DND-41 (cell line): ENCODE results near the gene DEPDC4.
"Not testable (repeated sequence)": the region's sequence is repeated elsewhere in the genome, so short reads cannot be mapped to it uniquely, and the experiment has no call there.

ENCODE experiments used
- ATAC-seq: fragments of 200-7000 bp; cut with Tn5 transposase; 3 replicates; pipeline ENCODE4 v1.9.1; 2021; ENCODE audit warnings: low read depth; ENCODE audit not compliant: insufficient read depth
- DNase-seq: peaks from one replicate; pipeline ENCODE4 v3.0.0-alpha.2; 2020
- H2AFZ ChIP-seq: 2 replicates; pipeline ENCODE4 v1.6.0; 2012; ENCODE audit warnings: low read depth, low read length
- H3K27ac ChIP-seq: 2 replicates; pipeline ENCODE4 v1.5.1; 2012; ENCODE audit warnings: low read length, inconsistent platforms
- H3K27me3 ChIP-seq: fragments of 200-600 bp; sonication (generic); 2 replicates; pipeline ENCODE4 v1.6.0; 2012; ENCODE audit warnings: low read length, mild to moderate bottlenecking, inconsistent platforms; ENCODE audit not compliant: insufficient read depth, poor library complexity
- H3K36me3 ChIP-seq: 2 replicates; pipeline ENCODE4 v1.5.1; 2012; ENCODE audit warnings: low read length, inconsistent platforms; ENCODE audit not compliant: insufficient read depth
- H3K4me1 ChIP-seq: 2 replicates; pipeline ENCODE4 v1.5.1; 2012; ENCODE audit warnings: mild to moderate bottlenecking, low read length; ENCODE audit not compliant: insufficient read depth
- H3K4me2 ChIP-seq: 2 replicates; pipeline ENCODE4 v1.6.0; 2012; ENCODE audit warnings: mild to moderate bottlenecking, moderate library complexity, low read length, inconsistent platforms; ENCODE audit not compliant: insufficient read depth
- H3K4me3 ChIP-seq, 2 experiments: fragments of 200-600 bp in 1 of 2; shearing (Covaris generic) in 1 of 2; 2 replicates each; pipeline ENCODE4 v1.5.1; 2012 to 2016; ENCODE audit warnings: inconsistent platforms in 2 of 2, low read length in 2 of 2, mild to moderate bottlenecking in 2 of 2, low read depth in 1 of 2, moderate library complexity in 1 of 2
- H3K79me2 ChIP-seq: 2 replicates; pipeline ENCODE4 v1.6.0; 2012; ENCODE audit warnings: low read length, inconsistent platforms; ENCODE audit not compliant: insufficient read depth
- H3K9ac ChIP-seq: 2 replicates; pipeline ENCODE4 v1.6.0; 2012; ENCODE audit warnings: low read depth, mild to moderate bottlenecking, inconsistent platforms, low read length, moderate library complexity
- H3K9me3 ChIP-seq: 2 replicates; pipeline ENCODE4 v1.5.1; 2012; ENCODE audit warnings: low read length, moderate library complexity, mild to moderate bottlenecking, inconsistent platforms; ENCODE audit not compliant: insufficient read depth, severe bottlenecking
- H4K20me1 ChIP-seq: 2 replicates; pipeline ENCODE4 v1.6.0; 2012; ENCODE audit warnings: low read length; ENCODE audit not compliant: insufficient read depth
- CTCF ChIP-seq: IDR thresholded peaks from 2 replicates; pipeline ENCODE4 v1.5.1; 2012; ENCODE audit warnings: borderline replicate concordance, low read length, moderate library complexity, mild to moderate bottlenecking; ENCODE audit not compliant: poor library complexity, severe bottlenecking; ENCODE audit errors: extremely low read depth
- EZH2 ChIP-seq: IDR thresholded peaks from 3 replicates; pipeline ENCODE4 v1.6.1; 2012; ENCODE audit warnings: borderline replicate concordance, low read depth, mild to moderate bottlenecking, moderate library complexity, low read length, inconsistent platforms; ENCODE audit not compliant: severe bottlenecking

The DEPDC4 gene

GRCh38 chr12:100293017-100293416 lies 26.1 kb upstream of the DEPDC4 start:
- Histone ChIP-seq H3K79me2 (no peaks in the 10 kb centered on the region), H3K4me2 (no peak overlapping the region), H4K20me1 (no peaks in the 10 kb centered on the region), H3K4me1 (no peaks in the 10 kb centered on the region), H3K27me3 (no peaks in the 10 kb centered on the region), H2AFZ (no peak overlapping the region), H3K9ac (no peak overlapping the region), H3K36me3 (peaks cover 29% of the 10 kb centered on the region; the same call in 1 of the 2 replicates), H3K9me3 (no peaks in the 10 kb centered on the region), H3K4me3 (no peak overlapping the region), H3K27ac (no peak overlapping the region)
- ATAC-seq (no peak), DNase-seq (no peak)
- TF ChIP-seq CTCF: no peak
- TF ChIP-seq EZH2: no peak

- TF ChIP-seq CTCF: no peak
- TF ChIP-seq EZH2: no peak
- no peaks in the 10 kb centered on the region for H3K79me2 ChIP-seq
- no peaks in the 10 kb centered on the region for H3K9me3 ChIP-seq
- ATAC-seq: no peak
- peaks cover 26% of the 10 kb centered on the region; the same call in 1 of the 2 replicates for H3K36me3 ChIP-seq
- H3K27ac ChIP-seq: no peak overlapping the region
- no peaks in the 10 kb centered on the region for H3K4me1 ChIP-seq
- H3K9ac ChIP-seq: no peak overlapping the region
- no peak overlapping the region for H3K4me3 ChIP-seq
- no peak overlapping the region for H2AFZ ChIP-seq
- no peaks in the 10 kb centered on the region for H4K20me1 ChIP-seq
- no peaks in the 10 kb centered on the region for H3K27me3 ChIP-seq
- no peak overlapping the region for H3K4me2 ChIP-seq
- DNase-seq: no peak
Measured at GRCh38 chr12:100290016-100290415, 23.1 kb upstream of the DEPDC4 start.

- Histone ChIP-seq H3K9ac (no peak overlapping the region), H3K4me2 (no peak overlapping the region), H2AFZ (no peak overlapping the region), H4K20me1 (no peaks in the 10 kb centered on the region), H3K79me2 (no peaks in the 10 kb centered on the region), H3K4me1 (no peaks in the 10 kb centered on the region), H3K27me3 (no peaks in the 10 kb centered on the region), H3K4me3 (no peak overlapping the region), H3K9me3 (no peaks in the 10 kb centered on the region), H3K27ac (no peak overlapping the region), H3K36me3 (peaks cover 28% of the 10 kb centered on the region; the same call in 1 of the 2 replicates)
- DNase-seq (no peak), ATAC-seq (no peak)
- no peak for TF ChIP-seq CTCF
- no peak for TF ChIP-seq EZH2
Measured at GRCh38 chr12:100289038-100289437, 22.2 kb upstream of the DEPDC4 start.

- not testable (repeated sequence) for ATAC-seq, H3K36me3 ChIP-seq, H3K4me2 ChIP-seq, H3K27ac ChIP-seq, H2AFZ ChIP-seq, H3K9me3 ChIP-seq, H3K9ac ChIP-seq, H3K4me3 ChIP-seq, H4K20me1 ChIP-seq, H3K27me3 ChIP-seq, DNase-seq, H3K4me1 ChIP-seq
- H3K79me2 ChIP-seq: peaks cover 21% of the 10 kb centered on the region
Measured at GRCh38 chr12:100284556-100284955, 17.7 kb upstream of the DEPDC4 start.
